ENCODE measurements around the gene PAGE2B. TPM values are rescaled to one million over a fixed set of nuclear protein-coding genes. Genes with fewer than 3 reads are reported as not detected.

Gene PAGE2B
- total RNA-seq, 1 experiment from 2014 or later = not detected

DNA sequence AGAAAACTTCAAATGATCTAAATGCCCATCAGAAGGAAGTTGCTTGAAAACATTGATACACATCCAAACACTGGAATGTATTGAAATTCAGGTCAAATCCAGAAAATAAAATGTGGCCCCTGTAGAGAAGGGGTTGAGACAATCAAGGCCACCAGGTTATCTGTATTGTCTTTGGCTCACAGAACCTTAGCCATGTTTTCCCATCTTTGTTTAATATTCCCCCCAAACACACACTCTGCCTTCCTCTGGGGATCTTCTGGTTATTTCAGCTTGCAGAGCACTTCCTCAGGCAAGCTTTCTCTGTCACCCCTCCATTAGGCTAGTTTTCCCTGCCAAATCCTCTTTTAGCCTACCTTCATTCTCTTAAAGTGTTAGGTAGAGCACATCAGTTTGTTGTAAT is 44.4 kb downstream of the PAGE2B start:
- CTCF ChIA-PET = no interaction called here
- no peak overlapping the region for H3K27ac ChIP-seq (ENCODE audit: low read depth, low read length)
- H3K4me2 ChIP-seq (ENCODE audit: low read length) = no peak overlapping the region
- no peaks in the 10 kb centered on the region for H3K79me2 ChIP-seq (ENCODE audit: insufficient read depth, low read length)
- H4K20me1 ChIP-seq (ENCODE audit: insufficient read depth) = no peaks in the 10 kb centered on the region
- no peaks in the 10 kb centered on the region for H3K36me3 ChIP-seq (ENCODE audit: control insufficient read depth in 1 of 2, insufficient read depth in 2 of 2, low read length in 2 of 2)
- no peak for TF ChIP-seq CEBPB (IDR thresholded peaks at IDR 0.05; ENCODE audit: low read depth)
- no peak for TF ChIP-seq YY1 (IDR thresholded peaks at IDR 0.05; ENCODE audit: extremely low read depth, insufficient replicate concordance, low read depth, low read length)
- TF ChIP-seq JUND (IDR thresholded peaks at IDR 0.05) = no peak
- TF ChIP-seq ELF1 (IDR thresholded peaks at IDR 0.05; ENCODE audit: borderline replicate concordance, low read depth) = no peak
- TF ChIP-seq RAD21 (IDR thresholded peaks at IDR 0.05; ENCODE audit: low read depth) = no peak
- TF ChIP-seq SRF (IDR thresholded peaks at IDR 0.05; ENCODE audit: low read depth) = no peak
- TF ChIP-seq, protein P1, sequence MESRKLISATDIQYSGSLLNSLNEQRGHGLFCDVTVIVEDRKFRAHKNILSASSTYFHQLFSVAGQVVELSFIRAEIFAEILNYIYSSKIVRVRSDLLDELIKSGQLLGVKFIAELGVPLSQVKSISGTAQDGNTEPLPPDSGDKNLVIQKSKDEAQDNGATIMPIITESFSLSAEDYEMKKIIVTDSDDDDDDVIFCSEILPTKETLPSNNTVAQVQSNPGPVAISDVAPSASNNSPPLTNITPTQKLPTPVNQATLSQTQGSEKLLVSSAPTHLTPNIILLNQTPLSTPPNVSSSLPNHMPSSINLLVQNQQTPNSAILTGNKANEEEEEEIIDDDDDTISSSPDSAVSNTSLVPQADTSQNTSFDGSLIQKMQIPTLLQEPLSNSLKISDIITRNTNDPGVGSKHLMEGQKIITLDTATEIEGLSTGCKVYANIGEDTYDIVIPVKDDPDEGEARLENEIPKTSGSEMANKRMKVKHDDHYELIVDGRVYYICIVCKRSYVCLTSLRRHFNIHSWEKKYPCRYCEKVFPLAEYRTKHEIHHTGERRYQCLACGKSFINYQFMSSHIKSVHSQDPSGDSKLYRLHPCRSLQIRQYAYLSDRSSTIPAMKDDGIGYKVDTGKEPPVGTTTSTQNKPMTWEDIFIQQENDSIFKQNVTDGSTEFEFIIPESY (IDR thresholded peaks at IDR 0.05; ENCODE audit: extremely low read depth, insufficient replicate concordance, low read length) = no peak
- no peak for TF ChIP-seq EGR1 (IDR thresholded peaks at IDR 0.05; ENCODE audit: low read depth)
- TF ChIP-seq, protein P2, sequence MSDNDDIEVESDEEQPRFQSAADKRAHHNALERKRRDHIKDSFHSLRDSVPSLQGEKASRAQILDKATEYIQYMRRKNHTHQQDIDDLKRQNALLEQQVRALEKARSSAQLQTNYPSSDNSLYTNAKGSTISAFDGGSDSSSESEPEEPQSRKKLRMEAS (IDR thresholded peaks at IDR 0.05) = no peak
- no peak for TF ChIP-seq TCF7L2 (IDR thresholded peaks at IDR 0.05; ENCODE audit: borderline replicate concordance, extremely low read depth, insufficient read depth, insufficient read length)
- TF ChIP-seq SIN3A (IDR thresholded peaks at IDR 0.05; ENCODE audit: low read depth) = no peak
- TF ChIP-seq CBX3 (IDR thresholded peaks at IDR 0.05; ENCODE audit: low read depth) = no peak
- TF ChIP-seq SP1 (IDR thresholded peaks at IDR 0.05; ENCODE audit: low read depth) = no peak
- no peak for TF ChIP-seq ZFX (IDR thresholded peaks at IDR 0.05)
- no peak for TF ChIP-seq EZH2phosphoT487 (IDR thresholded peaks at IDR 0.05; ENCODE audit: borderline replicate concordance)
- TF ChIP-seq POLR2AphosphoS5 (IDR thresholded peaks at IDR 0.05; ENCODE audit: low read depth, low read length) = no peak
- intact Hi-C loops (cut with micrococcal nuclease) = no loop called here
- no peaks in the 10 kb centered on the region for H3K9me2 ChIP-seq (ENCODE audit: insufficient read depth)
- RAD21 ChIA-PET (ENCODE audit: low non-redundant PET in 1 of 2, low total read pairs in 2 of 2, uncharacterized antibody in 2 of 2, unreplicated experiment in 2 of 2) = no interaction called here
- BruUV-seq (replicated peaks) = no TSS peak
- no peak for ATAC-seq
- no peak overlapping the region for H2AFZ ChIP-seq (ENCODE audit: low read depth, low read length, poor library complexity, severe bottlenecking)
- POLR2A ChIA-PET = no interaction called here
- DNase-seq (ENCODE audit: low read depth, low spot score) = no peak
- H3K4me3 ChIP-seq (replicated peaks in 1 of 2; ENCODE audit: low read depth in 1 of 2, low read length in 2 of 2) = no peak overlapping the region
- H3K9me3 ChIP-seq (ENCODE audit: control insufficient read depth in 1 of 2, insufficient read depth in 1 of 2, low read depth in 1 of 2, low read length in 2 of 2) = no peaks in the 10 kb centered on the region
- H3K9ac ChIP-seq (ENCODE audit: low read length) = no peak overlapping the region
- H3K27me3 ChIP-seq (ENCODE audit: insufficient read depth, low read length) = no peaks in the 10 kb centered on the region; the same call in 1 of the 2 replicates
- no peaks in the 10 kb centered on the region for H3K4me1 ChIP-seq (ENCODE audit: control insufficient read depth in 1 of 2, insufficient read depth in 2 of 2, low read length in 2 of 2)
